ENCODE results near the gene DOK6. TPM values are rescaled to one million over a fixed set of nuclear protein-coding genes. Genes with fewer than 3 reads are reported as not detected.

Gene DOK6
- total and polyA plus RNA-seq, 10 of the 15 experiments (the other 5 are each of a cell fraction or from before 2014, with no cell fraction given), result 0.01 to 0.09 (median 0.04) TPM; not detected in 4

DNA sequence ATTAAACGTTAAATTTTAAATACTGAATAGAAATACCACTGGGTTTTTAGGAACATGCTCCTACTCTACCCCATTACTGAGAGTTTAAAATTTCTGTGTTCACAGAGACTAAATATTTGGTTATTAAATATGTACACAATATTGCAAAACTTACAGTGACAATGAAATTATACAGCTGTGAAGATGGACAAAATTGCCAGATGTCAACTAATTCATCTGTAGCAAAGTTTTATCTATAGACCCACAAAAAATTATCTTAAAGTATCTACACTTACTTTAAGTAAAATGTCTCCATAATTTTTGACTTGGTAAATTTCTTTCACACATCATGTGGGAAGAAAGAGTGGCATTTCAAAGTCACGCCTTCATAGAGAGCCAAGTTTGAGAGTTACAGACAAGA is 333.8 kb downstream of the DOK6 start:
- H2AFZ ChIP-seq (ENCODE audit: control insufficient read depth, low read depth, low read length), result no peak overlapping the region
- WGBS (ENCODE audit: insufficient coverage, insufficient replicate concordance, low lambda C conversion rate, missing lambda C conversion rate), result 24% methylated on average over 2 of the region's 2 CpGs
- no peak overlapping the region for H3K9ac ChIP-seq (ENCODE audit: control insufficient read depth, insufficient read depth, low read length)
- in situ Hi-C loops (cut with MboI), result no loop called here
- RAD21 ChIA-PET (ENCODE audit: unreplicated experiment), result no interaction called here
- no TSS peak for BruUV-seq (replicated peaks)
- DNase-seq (ENCODE audit: low read depth, low spot score), result no peak
- no peaks in the 10 kb centered on the region; the same call in 2 of the 3 replicates for H3K9me3 ChIP-seq (replicated peaks; ENCODE audit: control insufficient read depth, insufficient read depth, low read length)
- no peak overlapping the region for H3K27ac ChIP-seq (ENCODE audit: control insufficient read depth, insufficient read depth)
- H3K79me2 ChIP-seq (ENCODE audit: control insufficient read depth, insufficient read depth, low read length), result no peaks in the 10 kb centered on the region
- intact Hi-C loops (cut with micrococcal nuclease; ENCODE audit: unreplicated experiment), result no loop called here
- POLR2A ChIA-PET, result no interaction called here
- no peaks in the 10 kb centered on the region for H3K4me1 ChIP-seq (ENCODE audit: control insufficient read depth, insufficient read depth, low read length)
- no peak for FAIRE-seq
- no peak overlapping the region for H3K4me2 ChIP-seq (ENCODE audit: control insufficient read depth, insufficient read depth)
- ATAC-seq, result no peak
- SMC1A ChIA-PET (ENCODE audit: uncharacterized antibody, unreplicated experiment), result no interaction called here
- no peaks in the 10 kb centered on the region for H3K36me3 ChIP-seq (ENCODE audit: control insufficient read depth in 2 of 2, insufficient read depth in 2 of 2, low read length in 1 of 2)
- CTCF ChIA-PET, result no interaction called here
- H3K4me3 ChIP-seq, result no peak overlapping the region
- no peaks in the 10 kb centered on the region for H4K20me1 ChIP-seq (ENCODE audit: control insufficient read depth, insufficient read depth)
- no peaks in the 10 kb centered on the region for H3K27me3 ChIP-seq (replicated peaks in 1 of 2; ENCODE audit: control insufficient read depth in 2 of 2, insufficient read depth in 2 of 2, low read length in 1 of 2)
- TF ChIP-seq SRF (IDR thresholded peaks at IDR 0.05; ENCODE audit: low read depth in 2 of 2, low read length in 2 of 2) (no peak), ASH2L (IDR thresholded peaks at IDR 0.05; ENCODE audit: borderline replicate concordance, low read depth) (no peak), RFX5 (IDR thresholded peaks at IDR 0.05; ENCODE audit: low read depth, low read length) (no peak), BMI1 (IDR thresholded peaks at IDR 0.05; ENCODE audit: borderline replicate concordance) (no peak), CEBPZ (IDR thresholded peaks at IDR 0.05; ENCODE audit: low read depth, low read length) (no peak), RELA (IDR thresholded peaks at IDR 0.05; ENCODE audit: borderline replicate concordance, partially characterized antibody) (no peak), ZNF274 (IDR thresholded peaks at IDR 0.05; ENCODE audit: insufficient read depth, insufficient read length) (no peak), ZNF384 (IDR thresholded peaks at IDR 0.05; ENCODE audit: borderline replicate concordance, low read depth, low read length) (no peak), SIN3A (IDR thresholded peaks at IDR 0.05; ENCODE audit: low read depth, low read length) (no peak), BHLHE40 (IDR thresholded peaks at IDR 0.05; ENCODE audit: borderline replicate concordance in 1 of 2, low read depth in 2 of 2, low read length in 1 of 2) (no peak), RAD51 (IDR thresholded peaks at IDR 0.05) (no peak), E2F4 (IDR thresholded peaks at IDR 0.05; ENCODE audit: low read depth, low read length) (no peak), IRF4 (IDR thresholded peaks at IDR 0.05; ENCODE audit: low read depth, low read length) (no peak), POLR2AphosphoS5 (IDR thresholded peaks at IDR 0.05; ENCODE audit: low read length) (no peak)
- TF ChIP-seq, protein P1, sequence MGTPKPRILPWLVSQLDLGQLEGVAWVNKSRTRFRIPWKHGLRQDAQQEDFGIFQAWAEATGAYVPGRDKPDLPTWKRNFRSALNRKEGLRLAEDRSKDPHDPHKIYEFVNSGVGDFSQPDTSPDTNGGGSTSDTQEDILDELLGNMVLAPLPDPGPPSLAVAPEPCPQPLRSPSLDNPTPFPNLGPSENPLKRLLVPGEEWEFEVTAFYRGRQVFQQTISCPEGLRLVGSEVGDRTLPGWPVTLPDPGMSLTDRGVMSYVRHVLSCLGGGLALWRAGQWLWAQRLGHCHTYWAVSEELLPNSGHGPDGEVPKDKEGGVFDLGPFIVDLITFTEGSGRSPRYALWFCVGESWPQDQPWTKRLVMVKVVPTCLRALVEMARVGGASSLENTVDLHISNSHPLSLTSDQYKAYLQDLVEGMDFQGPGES (IDR thresholded peaks at IDR 0.05), result no peak
- TF ChIP-seq, protein P2, sequence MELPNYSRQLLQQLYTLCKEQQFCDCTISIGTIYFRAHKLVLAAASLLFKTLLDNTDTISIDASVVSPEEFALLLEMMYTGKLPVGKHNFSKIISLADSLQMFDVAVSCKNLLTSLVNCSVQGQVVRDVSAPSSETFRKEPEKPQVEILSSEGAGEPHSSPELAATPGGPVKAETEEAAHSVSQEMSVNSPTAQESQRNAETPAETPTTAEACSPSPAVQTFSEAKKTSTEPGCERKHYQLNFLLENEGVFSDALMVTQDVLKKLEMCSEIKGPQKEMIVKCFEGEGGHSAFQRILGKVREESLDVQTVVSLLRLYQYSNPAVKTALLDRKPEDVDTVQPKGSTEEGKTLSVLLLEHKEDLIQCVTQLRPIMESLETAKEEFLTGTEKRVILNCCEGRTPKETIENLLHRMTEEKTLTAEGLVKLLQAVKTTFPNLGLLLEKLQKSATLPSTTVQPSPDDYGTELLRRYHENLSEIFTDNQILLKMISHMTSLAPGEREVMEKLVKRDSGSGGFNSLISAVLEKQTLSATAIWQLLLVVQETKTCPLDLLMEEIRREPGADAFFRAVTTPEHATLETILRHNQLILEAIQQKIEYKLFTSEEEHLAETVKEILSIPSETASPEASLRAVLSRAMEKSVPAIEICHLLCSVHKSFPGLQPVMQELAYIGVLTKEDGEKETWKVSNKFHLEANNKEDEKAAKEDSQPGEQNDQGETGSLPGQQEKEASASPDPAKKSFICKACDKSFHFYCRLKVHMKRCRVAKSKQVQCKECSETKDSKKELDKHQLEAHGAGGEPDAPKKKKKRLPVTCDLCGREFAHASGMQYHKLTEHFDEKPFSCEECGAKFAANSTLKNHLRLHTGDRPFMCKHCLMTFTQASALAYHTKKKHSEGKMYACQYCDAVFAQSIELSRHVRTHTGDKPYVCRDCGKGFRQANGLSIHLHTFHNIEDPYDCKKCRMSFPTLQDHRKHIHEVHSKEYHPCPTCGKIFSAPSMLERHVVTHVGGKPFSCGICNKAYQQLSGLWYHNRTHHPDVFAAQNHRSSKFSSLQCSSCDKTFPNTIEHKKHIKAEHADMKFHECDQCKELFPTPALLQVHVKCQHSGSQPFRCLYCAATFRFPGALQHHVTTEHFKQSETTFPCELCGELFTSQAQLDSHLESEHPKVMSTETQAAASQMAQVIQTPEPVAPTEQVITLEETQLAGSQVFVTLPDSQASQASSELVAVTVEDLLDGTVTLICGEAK (IDR thresholded peaks at IDR 0.05; ENCODE audit: borderline replicate concordance), result no peak
